Measurements from ENCODE around the gene PPP4R4. TPM values are rescaled to one million over a fixed set of nuclear protein-coding genes. Genes with fewer than 3 reads are reported as not detected.

The PPP4R4 gene
- total and polyA plus RNA-seq, 8 donors = 0.19 to 1.3 (median 0.66) TPM

DNA sequence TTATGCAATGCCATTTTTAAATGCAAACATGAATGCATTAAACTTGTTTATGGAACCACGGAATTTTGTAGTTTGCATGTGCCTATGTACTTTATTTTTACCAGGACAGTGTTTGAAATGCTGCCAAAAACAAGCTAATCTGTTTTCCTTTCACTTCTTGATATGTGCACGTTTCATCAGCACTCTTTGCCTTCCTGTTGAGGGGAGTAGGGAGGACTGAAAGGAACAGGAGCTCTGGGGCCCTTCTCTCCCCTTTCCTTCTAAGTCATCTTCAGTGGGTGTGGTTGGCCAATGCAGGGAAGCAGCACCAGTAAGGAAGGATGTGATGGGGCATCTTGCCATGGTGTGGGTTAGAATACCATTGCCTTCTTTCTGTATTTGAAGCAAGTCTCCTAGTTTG, 12.1 kb upstream of the PPP4R4 start:
- H3K4me1 ChIP-seq = no peaks in the 10 kb centered on the region
- no peak overlapping the region for H3K4me3 ChIP-seq
- TF ChIP-seq, protein P1, sequence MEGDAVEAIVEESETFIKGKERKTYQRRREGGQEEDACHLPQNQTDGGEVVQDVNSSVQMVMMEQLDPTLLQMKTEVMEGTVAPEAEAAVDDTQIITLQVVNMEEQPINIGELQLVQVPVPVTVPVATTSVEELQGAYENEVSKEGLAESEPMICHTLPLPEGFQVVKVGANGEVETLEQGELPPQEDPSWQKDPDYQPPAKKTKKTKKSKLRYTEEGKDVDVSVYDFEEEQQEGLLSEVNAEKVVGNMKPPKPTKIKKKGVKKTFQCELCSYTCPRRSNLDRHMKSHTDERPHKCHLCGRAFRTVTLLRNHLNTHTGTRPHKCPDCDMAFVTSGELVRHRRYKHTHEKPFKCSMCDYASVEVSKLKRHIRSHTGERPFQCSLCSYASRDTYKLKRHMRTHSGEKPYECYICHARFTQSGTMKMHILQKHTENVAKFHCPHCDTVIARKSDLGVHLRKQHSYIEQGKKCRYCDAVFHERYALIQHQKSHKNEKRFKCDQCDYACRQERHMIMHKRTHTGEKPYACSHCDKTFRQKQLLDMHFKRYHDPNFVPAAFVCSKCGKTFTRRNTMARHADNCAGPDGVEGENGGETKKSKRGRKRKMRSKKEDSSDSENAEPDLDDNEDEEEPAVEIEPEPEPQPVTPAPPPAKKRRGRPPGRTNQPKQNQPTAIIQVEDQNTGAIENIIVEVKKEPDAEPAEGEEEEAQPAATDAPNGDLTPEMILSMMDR (IDR thresholded peaks at IDR 0.05) = no peak
- H3K9me3 ChIP-seq = no peaks in the 10 kb centered on the region
- 0 to 1% methylated on average over 2 of the region's 2 CpGs for WGBS, 2 donors
- H3K36me3 ChIP-seq = no peaks in the 10 kb centered on the region
- ATAC-seq = peak in 2 of 4 donors; percentile 30 to 47
- peaks cover 0 to 4% (median 0%) of the 10 kb centered on the region in 4 donors for H3K27me3 ChIP-seq
- no peak for FAIRE-seq
- DNase-seq = no peak
- no peak overlapping the region for H3K27ac ChIP-seq
- intact Hi-C loops (cut with DNase I) = no loop called here

DNA sequence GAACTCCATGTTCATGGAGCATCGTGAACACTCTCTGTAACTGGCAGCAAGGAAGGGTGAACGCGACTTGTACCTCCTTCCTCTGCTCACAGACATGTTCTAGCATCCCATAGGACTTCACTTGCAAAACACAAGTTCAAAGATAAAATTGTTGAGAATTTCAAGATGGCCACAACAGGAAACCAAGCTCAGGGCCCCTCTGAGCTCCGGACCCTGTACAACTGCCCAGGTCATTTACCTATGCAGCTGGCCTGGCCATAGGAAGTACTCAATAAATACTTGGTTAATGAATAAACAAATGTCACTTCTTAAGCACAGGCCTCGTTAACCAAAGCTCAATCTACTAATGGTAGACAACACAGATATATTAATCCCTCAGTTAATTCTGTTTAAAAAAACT, 11.7 kb upstream of the PPP4R4 start:
- H3K36me3 ChIP-seq = no peaks in the 10 kb centered on the region
- TF ChIP-seq, protein P1 (IDR thresholded peaks at IDR 0.05) = no peak
- FAIRE-seq = no peak

DNA sequence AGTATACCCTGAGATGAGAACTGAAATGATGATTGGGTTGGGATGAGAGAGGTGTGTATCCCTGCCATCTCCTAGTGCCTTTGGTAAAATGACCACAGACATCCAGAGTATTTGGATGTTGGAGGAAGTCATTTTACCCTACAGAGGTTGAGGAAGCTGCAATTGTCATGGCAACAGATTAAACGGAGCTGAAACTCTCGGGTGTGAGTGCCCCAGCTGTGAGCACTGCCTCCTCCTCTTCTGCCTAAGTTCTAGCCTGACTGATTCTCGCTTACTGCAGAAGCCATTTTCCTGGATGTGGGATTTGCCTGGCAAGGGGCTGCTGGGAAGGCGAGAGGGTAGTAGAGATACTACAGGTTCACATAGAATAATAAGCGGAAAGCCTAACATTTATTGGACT, 10.3 kb upstream of the PPP4R4 start:
- Histone ChIP-seq H3K4me1 (no peaks in the 10 kb centered on the region), H3K9me3 (no peaks in the 10 kb centered on the region), H3K27ac (no peak overlapping the region), H3K27me3 (peaks cover 0 to 4% (median 0%) of the 10 kb centered on the region in 4 donors), H3K36me3 (no peaks in the 10 kb centered on the region), H3K4me3 (no peak overlapping the region)
- no peak for DNase-seq
- intact Hi-C loops (cut with DNase I) = no loop called here
- TF ChIP-seq, protein P1 (IDR thresholded peaks at IDR 0.05) = no peak
- 77 to 83% methylated on average over 5 of the region's 5 CpGs for WGBS, 2 donors
- no peak for FAIRE-seq
- ATAC-seq = no peak

More for the DNA sequence above, 11.7 kb upstream of the PPP4R4 start:
- no peaks in the 10 kb centered on the region for H3K4me1 ChIP-seq
- H3K4me3 ChIP-seq = no peak overlapping the region
- no peak for DNase-seq
- H3K27me3 ChIP-seq = peaks cover 0 to 4% (median 0%) of the 10 kb centered on the region in 4 donors
- ATAC-seq = no peak
- WGBS, 2 donors = 81% methylated on average over 5 of the region's 5 CpGs
- intact Hi-C loops (cut with DNase I) = no loop called here
- H3K27ac ChIP-seq = no peak overlapping the region
- H3K9me3 ChIP-seq = no peaks in the 10 kb centered on the region

DNA sequence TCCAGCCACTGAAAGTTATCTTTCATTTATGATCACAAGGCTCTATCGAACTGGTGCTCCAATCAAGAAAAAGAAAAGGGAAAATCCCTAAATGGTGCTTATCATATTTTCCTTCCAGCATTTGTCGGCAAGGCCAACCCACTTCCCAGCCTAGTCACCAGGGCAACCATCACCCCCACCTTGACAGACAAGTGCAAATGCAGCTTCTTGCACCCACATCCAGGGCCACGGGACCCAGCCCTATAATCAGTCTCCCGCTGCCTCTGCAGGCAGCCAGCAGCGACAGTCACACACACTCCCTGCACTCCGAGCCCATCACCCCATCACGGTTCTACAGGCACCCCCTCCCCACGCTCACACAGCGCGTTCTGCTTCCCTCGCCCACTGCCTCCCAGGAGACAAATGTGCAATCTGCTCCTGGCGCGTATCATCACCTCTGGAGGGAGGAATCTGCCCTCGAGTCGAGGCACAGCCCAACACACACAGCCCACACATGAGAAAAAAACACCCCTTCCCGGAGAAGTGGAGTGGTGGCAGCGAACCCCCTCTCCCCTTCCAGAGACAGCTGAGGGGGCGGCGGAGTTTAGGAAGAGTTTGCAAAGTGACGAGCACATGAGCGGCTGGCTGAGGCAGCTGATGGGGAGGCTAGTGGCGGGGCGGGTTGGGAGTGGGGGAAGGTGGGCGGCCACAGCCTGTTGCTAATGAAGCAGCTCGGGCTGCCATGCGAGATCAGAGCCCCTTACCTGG, 9.3 kb upstream of the PPP4R4 start:
- Histone ChIP-seq H3K9me3 (no peaks in the 10 kb centered on the region), H3K27me3 (peaks cover 0 to 4% (median 0%) of the 10 kb centered on the region in 4 donors), H3K27ac (no peak overlapping the region), H3K4me1 (no peaks in the 10 kb centered on the region), H3K36me3 (no peaks in the 10 kb centered on the region), H3K4me3 (no peak overlapping the region)
- ATAC-seq = peak in 2 of 4 donors; percentile 51 to 80
- WGBS, 2 donors = 41 to 42% methylated on average over 26 of the region's 26 CpGs
- TF ChIP-seq, protein P1 (IDR thresholded peaks at IDR 0.05) = no peak
- DNase-seq = peak in 1 of 6 donors; percentile 30
- FAIRE-seq = no peak
- intact Hi-C loops (cut with DNase I) = no loop called here

DNA sequence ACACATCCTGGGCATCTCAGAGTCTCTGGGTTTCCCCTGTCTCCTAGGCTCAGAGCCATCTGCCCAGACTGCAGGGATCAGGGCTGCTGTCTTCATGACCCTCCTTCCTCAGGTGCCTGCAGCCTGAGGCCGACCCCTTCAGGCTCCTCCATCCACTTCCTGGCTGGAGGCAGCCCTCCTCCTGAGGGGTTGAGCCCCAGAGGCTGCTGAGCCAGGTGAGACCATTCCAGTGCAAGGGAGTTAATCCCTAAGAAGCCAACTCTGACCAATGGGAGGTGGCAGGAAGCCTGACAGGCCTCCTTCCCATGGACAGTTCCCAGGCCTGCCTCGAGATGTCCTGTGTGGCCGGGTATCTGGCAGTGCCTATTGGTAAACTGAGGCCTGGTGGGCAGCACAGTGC, 8.4 kb upstream of the PPP4R4 start:
- Histone ChIP-seq H3K27ac (no peak overlapping the region), H3K4me1 (no peaks in the 10 kb centered on the region), H3K27me3 (peaks cover 0 to 4% (median 0%) of the 10 kb centered on the region in 4 donors), H3K36me3 (no peaks in the 10 kb centered on the region), H3K4me3 (no peak overlapping the region), H3K9me3 (no peaks in the 10 kb centered on the region)
- intact Hi-C loops (cut with DNase I) = no loop called here
- FAIRE-seq (no peak), ATAC-seq (no peak), DNase-seq (no peak)
- WGBS, 2 donors = 77 to 80% methylated on average over 3 of the region's 3 CpGs
- TF ChIP-seq, protein P1 (IDR thresholded peaks at IDR 0.05) = no peak

All from pancreas (tissue), 10 donors.